HAP-1 (cell line): Measurements from ENCODE around the gene KRTAP10-1.
"Not testable (repeated sequence)": the region's sequence is repeated elsewhere in the genome, so short reads cannot be mapped to it uniquely, and the experiment has no call there.

Experiments used
- DNase-seq, 2 experiments: peaks; one replicate each; pipeline ENCODE4 v3.0.0-alpha.2; 2016 to 2020; ENCODE audit warnings: low spot score in 2 of 2
- H3K27me3 ChIP-seq: fragments of 250-450 bp; sonication (Bioruptor Pico); 2 replicates; pipeline ENCODE4 v1.5.1; 2020; ENCODE audit warnings: low read depth, mild to moderate bottlenecking, moderate library complexity
- H3K36me3 ChIP-seq: fragments of 250-450 bp; sonication (Bioruptor Pico); replicated peaks from 2 replicates; pipeline ENCODE4 v1.5.1; 2020; ENCODE audit warnings: mild to moderate bottlenecking
- H3K4me1 ChIP-seq: fragments of 250-450 bp; sonication (Bioruptor Pico); 2 replicates; pipeline ENCODE4 v1.5.1; 2020; ENCODE audit warnings: mild to moderate bottlenecking
- H3K4me3 ChIP-seq: fragments of 250-450 bp; sonication (Bioruptor Pico); 2 replicates; pipeline ENCODE4 v1.5.1; 2020; ENCODE audit warnings: mild to moderate bottlenecking, moderate library complexity
- H3K9me3 ChIP-seq: fragments of 250-450 bp; sonication (Bioruptor Pico); 2 replicates; pipeline ENCODE4 v1.5.1; 2020; ENCODE audit warnings: mild to moderate bottlenecking, moderate library complexity
- in situ Hi-C: fragments of 300-500 bp; cut with MboI; formaldehyde crosslinking; loops from 3 replicates; pipeline ENCODE4 v1.14.3; 2020; ENCODE audit warnings: low sequenced_read_pairs, inconsistent platforms, mixed read lengths

Gene KRTAP10-1

GRCh38 chr21:44506279-44507255, 33.4 kb downstream of the KRTAP10-1 start:
- no peaks in the 10 kb centered on the region for H3K4me1 ChIP-seq
- DNase-seq = no peak
- no peaks in the 10 kb centered on the region for H3K9me3 ChIP-seq
- no peaks in the 10 kb centered on the region; the same call in 1 of the 2 replicates for H3K27me3 ChIP-seq
- no peaks in the 10 kb centered on the region for H3K36me3 ChIP-seq
- in situ Hi-C loops = loop anchor here (5.0 kb wide), 1 partner anchor 286 kb away; no protein-coding TSS in a partner anchor
- H3K4me3 ChIP-seq = no peak overlapping the region

GRCh38 chr21:44505673-44506278, 34.2 kb downstream of the KRTAP10-1 start:
- Histone ChIP-seq H3K36me3 (no peaks in the 10 kb centered on the region), H3K4me3 (no peak overlapping the region), H3K9me3 (no peaks in the 10 kb centered on the region), H3K27me3 (no peaks in the 10 kb centered on the region; the same call in 1 of the 2 replicates), H3K4me1 (no peaks in the 10 kb centered on the region)
- in situ Hi-C loops = loop anchor here (5.0 kb wide), 1 partner anchor 287 kb away; no protein-coding TSS in a partner anchor
- no peak for DNase-seq

- H3K9me3 ChIP-seq = no peaks in the 10 kb centered on the region
- peaks cover 7% of the 10 kb centered on the region; the same call in 1 of the 2 replicates for H3K27me3 ChIP-seq
- no peak overlapping the region for H3K4me3 ChIP-seq
- in situ Hi-C loops = no loop called here
- H3K4me1 ChIP-seq = no peaks in the 10 kb centered on the region
- no peaks in the 10 kb centered on the region for H3K36me3 ChIP-seq
- no peak for DNase-seq
Measured at GRCh38 chr21:44503901-44504399, 36.0 kb downstream of the KRTAP10-1 start.

- H3K9me3 ChIP-seq, H3K27me3 ChIP-seq, H3K36me3 ChIP-seq, in situ Hi-C loops, H3K4me1 ChIP-seq, H3K4me3 ChIP-seq, DNase-seq: not testable (repeated sequence)
Measured at GRCh38 chr21:44503006-44503889, 36.7 kb downstream of the KRTAP10-1 start.

- no peak for DNase-seq
- H3K36me3 ChIP-seq = no peaks in the 10 kb centered on the region
- in situ Hi-C loops = no loop called here
- peaks cover 7% of the 10 kb centered on the region; the same call in 1 of the 2 replicates for H3K27me3 ChIP-seq
- H3K9me3 ChIP-seq = no peaks in the 10 kb centered on the region
- H3K4me3 ChIP-seq = no peak overlapping the region
- H3K4me1 ChIP-seq = no peaks in the 10 kb centered on the region
Measured at GRCh38 chr21:44502171-44502958, 37.6 kb downstream of the KRTAP10-1 start.

GRCh38 chr21:44500111-44500510, 39.9 kb downstream of the KRTAP10-1 start:
- no peak overlapping the region for H3K4me3 ChIP-seq
- H3K27me3 ChIP-seq = peaks cover 7% of the 10 kb centered on the region
- no peaks in the 10 kb centered on the region for H3K9me3 ChIP-seq
- DNase-seq = no peak
- no peaks in the 10 kb centered on the region for H3K4me1 ChIP-seq
- H3K36me3 ChIP-seq = no peaks in the 10 kb centered on the region
- in situ Hi-C loops = no loop called here

GRCh38 chr21:44499631-44500030, 40.4 kb downstream of the KRTAP10-1 start:
- no peaks in the 10 kb centered on the region for H3K9me3 ChIP-seq
- H3K4me3 ChIP-seq = no peak overlapping the region
- H3K4me1 ChIP-seq = no peaks in the 10 kb centered on the region
- no peaks in the 10 kb centered on the region for H3K36me3 ChIP-seq
- H3K27me3 ChIP-seq = peaks cover 7% of the 10 kb centered on the region
- DNase-seq = no peak
- in situ Hi-C loops = no loop called here

GRCh38 chr21:44499211-44499560, 40.8 kb downstream of the KRTAP10-1 start:
- in situ Hi-C loops = no loop called here
- no peaks in the 10 kb centered on the region for H3K4me1 ChIP-seq
- DNase-seq = no peak
- no peaks in the 10 kb centered on the region for H3K9me3 ChIP-seq
- no peak overlapping the region for H3K4me3 ChIP-seq
- H3K36me3 ChIP-seq = no peaks in the 10 kb centered on the region
- peaks cover 7% of the 10 kb centered on the region for H3K27me3 ChIP-seq

- peaks cover 7% of the 10 kb centered on the region for H3K27me3 ChIP-seq
- H3K36me3 ChIP-seq = no peaks in the 10 kb centered on the region
- H3K9me3 ChIP-seq = no peaks in the 10 kb centered on the region
- no peaks in the 10 kb centered on the region for H3K4me1 ChIP-seq
- in situ Hi-C loops = no loop called here
- no peak overlapping the region for H3K4me3 ChIP-seq
- DNase-seq = no peak
Measured at GRCh38 chr21:44498280-44499210, 41.5 kb downstream of the KRTAP10-1 start.

GRCh38 chr21:44497703-44498126, 42.3 kb downstream of the KRTAP10-1 start:
- H3K9me3 ChIP-seq = peaks cover 5% of the 10 kb centered on the region; the same call in 1 of the 2 replicates
- in situ Hi-C loops = no loop called here
- no peaks in the 10 kb centered on the region for H3K36me3 ChIP-seq
- no peak for DNase-seq
- H3K4me3 ChIP-seq = no peak overlapping the region
- no peaks in the 10 kb centered on the region for H3K4me1 ChIP-seq
- peaks cover 7% of the 10 kb centered on the region for H3K27me3 ChIP-seq

GRCh38 chr21:44496564-44497550, 43.1 kb downstream of the KRTAP10-1 start:
- H3K27me3 ChIP-seq = peaks cover 7% of the 10 kb centered on the region
- in situ Hi-C loops = no loop called here
- no peaks in the 10 kb centered on the region for H3K36me3 ChIP-seq
- H3K4me3 ChIP-seq = no peak overlapping the region
- H3K9me3 ChIP-seq = peaks cover 8% of the 10 kb centered on the region; the same call in 1 of the 2 replicates
- DNase-seq = no peak
- H3K4me1 ChIP-seq = no peaks in the 10 kb centered on the region
